UCSD-AML1 (cell line): Measurements from ENCODE around the gene CCDC82.
"Not testable (repeated sequence)": the region's sequence is repeated elsewhere in the genome, so short reads cannot be mapped to it uniquely, and the experiment has no call there.

ENCODE experiments used
- DNase-seq: peaks from one replicate; lab custom pipeline; 2025; ENCODE audit not compliant: unreplicated experiment; lab: John Stamatoyannopoulos, UW

Gene CCDC82

GRCh38 chr11:96389720-96390487 is at the start of gene CCDC82, which contains the start of gene JRKL:
Gene CCDC82 (minus strand): TSS chr11:96389912. CDS start chr11:96384747, 5,165 bp downstream.
Gene JRKL (plus strand): TSS chr11:96390013. CDS start chr11:96390650, 637 bp downstream.
- DNase-seq, result peak; percentile 96

GRCh38 chr11:96432654-96433053 is 42.9 kb upstream of the CCDC82 start:
- DNase-seq, result not testable (repeated sequence)

DNA sequence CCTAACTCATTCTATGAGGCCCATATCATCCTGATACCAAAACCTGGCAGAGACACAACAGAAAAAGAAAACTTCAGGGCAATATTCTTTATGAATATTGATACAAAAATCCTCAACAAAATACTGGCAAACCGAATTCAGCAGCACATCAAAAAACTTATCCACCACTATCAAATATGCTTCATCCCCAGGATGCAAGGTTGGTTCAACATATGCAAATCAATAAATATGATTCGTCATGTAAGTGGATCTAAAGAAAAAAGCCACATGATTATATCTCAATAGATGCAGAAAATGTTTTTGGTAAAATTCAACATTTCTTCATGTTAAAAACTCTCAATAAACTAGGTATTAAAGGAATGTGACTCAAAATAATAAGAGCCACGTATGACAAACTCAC is 41.0 kb upstream of the CCDC82 start:
- no peak for DNase-seq

GRCh38 chr11:96424693-96425092 is 35.0 kb upstream of the CCDC82 start:
- no peak for DNase-seq

DNA sequence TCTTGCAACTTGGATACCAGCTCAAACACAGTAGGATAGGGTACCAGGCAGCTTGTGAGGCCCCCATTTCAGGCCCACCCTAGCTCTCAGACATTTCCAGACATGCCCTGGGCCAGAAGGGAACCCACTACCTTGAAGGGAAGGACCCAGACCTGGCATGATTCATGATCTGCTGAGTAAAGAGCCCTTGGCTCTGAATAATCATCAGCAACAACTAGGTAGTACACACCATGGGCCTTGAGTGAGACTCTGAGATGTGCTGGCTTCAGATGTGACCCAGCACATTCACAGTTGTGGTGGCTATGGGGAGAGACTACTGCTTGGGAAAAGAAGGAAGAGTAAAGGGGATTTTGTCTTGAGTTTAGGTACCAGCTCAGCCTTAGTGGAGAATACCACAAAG is 23.7 kb upstream of the CCDC82 start:
- no peak for DNase-seq

GRCh38 chr11:96412761-96413381 is 23.2 kb upstream of the CCDC82 start:
- DNase-seq, result no peak

- DNase-seq, result not testable (repeated sequence)
These were observed 21.7 kb upstream of the CCDC82 start for GRCh38 chr11:96411412-96411811.

GRCh38 chr11:96400697-96401096 is 11.0 kb upstream of the CCDC82 start:
- no peak for DNase-seq

DNA sequence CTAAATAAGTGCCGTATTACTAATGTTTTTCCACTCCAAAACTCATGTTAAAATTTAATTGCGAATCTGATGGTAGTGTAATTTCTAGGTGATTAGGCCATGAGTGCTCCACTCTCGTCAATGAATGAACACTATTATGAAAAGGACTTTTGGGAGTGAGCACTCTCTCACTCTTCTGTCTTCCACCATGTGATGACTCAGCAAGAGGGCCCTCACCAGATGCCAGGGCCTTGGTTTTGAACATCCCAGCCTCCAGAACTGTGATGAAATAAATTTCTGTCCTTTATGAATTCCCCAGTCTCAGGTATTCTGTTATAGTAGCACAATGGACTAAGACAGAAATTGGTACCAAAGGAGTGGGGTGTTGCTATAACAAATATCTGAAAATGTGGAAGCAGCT is 8.2 kb upstream of the CCDC82 start:
- no peak for DNase-seq

- no peak for DNase-seq
These were observed 6.9 kb upstream of the CCDC82 start for GRCh38 chr11:96396637-96397036.

DNA sequence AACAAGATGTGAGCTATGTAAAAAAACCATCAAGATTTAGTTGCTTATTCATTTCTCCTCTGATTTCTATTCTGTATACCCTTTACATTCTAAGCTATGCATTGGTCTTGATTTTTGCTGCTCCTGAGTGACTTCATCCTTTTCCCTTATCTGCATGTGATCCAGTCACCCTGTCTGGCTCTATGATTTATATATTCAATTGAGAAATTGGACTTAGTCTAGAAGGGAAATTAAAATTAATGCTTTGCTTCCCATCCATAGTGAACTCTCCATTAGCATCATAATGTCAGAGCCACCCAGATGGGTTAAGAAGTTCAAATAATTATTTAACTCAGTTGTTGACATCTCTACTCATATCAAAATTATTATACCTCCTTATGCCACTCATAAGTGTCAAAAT is 5.1 kb upstream of the CCDC82 start:
- DNase-seq, result no peak

GRCh38 chr11:96393753-96394348 is 4.1 kb upstream of the CCDC82 start:
- no peak for DNase-seq

GRCh38 chr11:96391698-96392307 is 2.1 kb upstream of the CCDC82 start:
- DNase-seq, result no peak

DNA sequence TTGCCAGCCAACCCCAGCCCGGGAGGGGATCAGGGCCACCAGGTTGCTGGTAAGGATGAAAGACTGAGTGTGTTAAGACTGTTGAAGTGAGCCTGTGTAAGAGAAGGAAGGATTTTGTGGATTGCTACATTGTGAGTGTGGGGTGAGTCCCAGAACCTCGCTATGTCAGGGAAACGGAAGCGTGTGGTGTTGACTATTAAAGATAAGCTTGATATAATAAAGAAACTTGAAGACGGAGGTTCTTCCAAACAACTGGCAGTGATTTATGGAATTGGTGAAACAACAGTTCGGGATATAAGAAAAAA is 728 bp upstream of the CCDC82 start:
- DNase-seq, result no peak

GRCh38 chr11:96388891-96389719 is 607 bp downstream of the CCDC82 start:
- DNase-seq, result no peak

DNA sequence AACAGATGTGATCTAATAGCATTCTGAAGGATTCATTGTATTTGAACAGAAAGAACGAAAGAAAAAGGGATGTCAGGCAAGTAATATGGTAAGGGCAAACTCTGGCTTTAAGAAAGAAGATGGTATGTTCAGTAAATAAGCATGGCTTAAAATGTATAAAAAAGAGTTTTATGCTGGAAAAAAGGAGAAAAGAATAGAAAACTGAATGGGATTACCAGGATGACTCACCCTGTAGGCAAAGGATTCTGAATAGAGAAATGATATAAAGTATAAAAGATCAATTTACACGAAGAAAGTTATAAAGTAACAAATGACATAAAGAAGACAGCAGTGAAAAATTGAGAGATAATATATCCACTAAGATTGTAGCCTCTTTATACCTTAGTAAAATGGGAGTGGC is 4.5 kb downstream of the CCDC82 start:
- DNase-seq, result no peak

DNA sequence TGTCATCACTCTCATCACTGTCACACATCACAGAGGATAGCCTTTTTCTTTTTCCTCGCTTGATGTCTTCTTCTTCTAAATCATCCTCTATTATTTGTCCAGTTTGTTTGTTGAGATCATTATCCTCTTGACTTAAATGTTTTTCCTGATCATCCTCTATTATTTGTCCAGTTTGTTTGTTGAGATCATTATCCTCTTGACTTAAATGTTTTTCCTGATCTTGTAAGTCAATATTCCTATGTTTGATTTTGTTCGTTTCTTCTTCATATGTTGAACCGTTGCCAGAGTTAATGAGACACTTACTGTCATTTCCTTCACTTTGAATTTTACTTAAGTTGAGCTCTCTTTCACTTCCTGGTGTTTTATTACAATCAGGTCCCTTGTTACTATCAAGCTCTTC is 5.6 kb downstream of the CCDC82 start:
- DNase-seq, result no peak

GRCh38 chr11:96376796-96377195 is 12.9 kb downstream of the CCDC82 start:
- no peak for DNase-seq

GRCh38 chr11:96373826-96374225 is 15.9 kb downstream of the CCDC82 start:
- DNase-seq, result no peak

DNA sequence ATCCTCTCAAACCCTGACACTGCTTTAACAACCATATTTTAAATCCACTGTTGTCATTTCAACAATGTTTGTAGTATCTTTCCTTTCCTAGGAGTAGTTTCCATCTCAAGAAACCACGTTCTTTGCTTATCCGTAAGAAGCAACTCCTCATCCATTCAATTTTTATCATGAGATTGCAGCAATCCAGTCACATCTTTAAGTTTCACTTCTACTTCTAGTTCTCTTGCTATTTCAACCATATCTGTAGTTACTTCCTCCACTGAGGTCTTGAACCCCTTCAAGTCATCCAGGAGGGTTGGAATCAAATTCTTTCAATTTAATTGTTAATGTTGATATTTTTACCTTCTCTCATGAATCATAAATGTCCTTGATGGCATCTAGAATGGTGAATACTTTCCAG is 22.4 kb downstream of the CCDC82 start:
- no peak for DNase-seq

DNA sequence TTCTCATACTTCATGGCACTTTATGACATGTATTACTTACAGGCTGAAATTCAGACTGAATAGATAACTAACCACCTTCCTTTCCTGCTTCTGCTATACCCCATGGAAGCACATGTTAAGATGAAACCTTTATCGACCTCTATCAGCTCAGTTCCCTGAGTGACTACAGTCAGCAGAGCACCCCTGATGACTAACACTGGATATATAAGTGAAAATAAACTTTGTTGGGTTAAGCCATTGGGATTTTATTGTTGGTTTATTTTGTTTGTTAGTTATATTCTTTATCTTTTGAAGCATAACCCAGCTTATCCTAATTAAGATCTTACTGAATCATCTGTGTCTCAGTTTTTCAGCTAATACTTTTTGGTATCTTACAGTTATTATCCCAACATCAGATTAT is 23.7 kb downstream of the CCDC82 start:
- DNase-seq, result no peak
